T-helper 1 cell treated with Interleukin-12 subunit alpha and Interleukin-12 subunit beta and Interleukin-4 antibody, amounts not matched to agents 30 ng/mL and 1 ng/mL, for 36 hours (primary cell): ENCODE measurements around the gene BRPF3. TPM values are rescaled to one million over a fixed set of nuclear protein-coding genes. Genes with fewer than 3 reads are reported as not detected.
"Not testable (repeated sequence)": the region's sequence is repeated elsewhere in the genome, so short reads cannot be mapped to it uniquely, and the experiment has no call there.

ENCODE experiments used
- intact Hi-C: fragments of 100-400 bp; cut with micrococcal nuclease; formaldehyde crosslinking; loops from one replicate; pipeline ENCODE4 v1.15.1; 2024
- total RNA-seq: library from RNA; stranded (reverse); gene quantifications from 2 replicates; pipeline ENCODE4 v1.2.3, GENCODE V29; 2022

The BRPF3 gene
- total RNA-seq, 1 donor from 2014 or later: 23.3 TPM

- intact Hi-C loops: no loop called here
Measured at GRCh38 chr6:36200154-36200891, 3.8 kb downstream of the BRPF3 start.

GRCh38 chr6:36200998-36201596 lies 4.6 kb downstream of the BRPF3 start:
- intact Hi-C loops: no loop called here

- intact Hi-C loops: no loop called here
Measured at GRCh38 chr6:36201612-36202011, 5.1 kb downstream of the BRPF3 start.

GRCh38 chr6:36202101-36202500 lies 5.6 kb downstream of the BRPF3 start:
- intact Hi-C loops: no loop called here

GRCh38 chr6:36204068-36204753 lies 7.7 kb downstream of the BRPF3 start:
- intact Hi-C loops: no loop called here

- intact Hi-C loops: no loop called here
Measured at GRCh38 chr6:36207155-36207554, 10.6 kb downstream of the BRPF3 start.

GRCh38 chr6:36209606-36210005 lies 13.1 kb downstream of the BRPF3 start:
- intact Hi-C loops: no loop called here

GRCh38 chr6:36210182-36210581 lies 13.6 kb downstream of the BRPF3 start:
- intact Hi-C loops: no loop called here

GRCh38 chr6:36210886-36211595 lies 14.5 kb downstream of the BRPF3 start:
- intact Hi-C loops: no loop called here

- intact Hi-C loops: no loop called here
Measured at GRCh38 chr6:36216559-36216958, 20.0 kb downstream of the BRPF3 start.

- intact Hi-C loops: no loop called here
Measured at GRCh38 chr6:36217188-36217587, 20.6 kb downstream of the BRPF3 start.

- intact Hi-C loops: no loop called here
Measured at GRCh38 chr6:36217946-36218345, 21.4 kb downstream of the BRPF3 start.

- intact Hi-C loops: not testable (repeated sequence)
Measured at GRCh38 chr6:36218516-36218915, 22.0 kb downstream of the BRPF3 start.

- intact Hi-C loops: no loop called here
Measured at GRCh38 chr6:36219081-36219480, 22.5 kb downstream of the BRPF3 start.

GRCh38 chr6:36220226-36220625 lies 23.7 kb downstream of the BRPF3 start:
- intact Hi-C loops: no loop called here

- intact Hi-C loops: no loop called here
Measured at GRCh38 chr6:36221674-36222073, 25.1 kb downstream of the BRPF3 start.

- intact Hi-C loops: no loop called here
Measured at GRCh38 chr6:36222924-36223323, 26.4 kb downstream of the BRPF3 start.

- intact Hi-C loops: no loop called here
Measured at GRCh38 chr6:36223706-36224105, 27.2 kb downstream of the BRPF3 start.

- intact Hi-C loops: no loop called here
Measured at GRCh38 chr6:36224918-36225461, 28.4 kb downstream of the BRPF3 start.

GRCh38 chr6:36226438-36227047 lies 30.0 kb downstream of the BRPF3 start:
- intact Hi-C loops: no loop called here
